DOHH2 (cell line): Measurements from ENCODE around the gene MIB2.

Experiments
- CTCF ChIP-seq: fragments of 200-600 bp; sonication (generic); IDR thresholded peaks from one replicate; pipeline ENCODE4 v1.5.1; 2014; ENCODE audit warnings: antibody characterized with exemption, mild to moderate bottlenecking, low read depth, low read length; ENCODE audit not compliant: poor library complexity, severe bottlenecking
- EZH2phosphoT487 ChIP-seq: fragments of 200-600 bp; sonication (generic); IDR thresholded peaks from 2 replicates; pipeline ENCODE4 v1.6.1; 2017; ENCODE audit warnings: borderline replicate concordance, mild to moderate bottlenecking, antibody characterized with exemption, low read length, moderate library complexity, mixed read lengths

DNA sequence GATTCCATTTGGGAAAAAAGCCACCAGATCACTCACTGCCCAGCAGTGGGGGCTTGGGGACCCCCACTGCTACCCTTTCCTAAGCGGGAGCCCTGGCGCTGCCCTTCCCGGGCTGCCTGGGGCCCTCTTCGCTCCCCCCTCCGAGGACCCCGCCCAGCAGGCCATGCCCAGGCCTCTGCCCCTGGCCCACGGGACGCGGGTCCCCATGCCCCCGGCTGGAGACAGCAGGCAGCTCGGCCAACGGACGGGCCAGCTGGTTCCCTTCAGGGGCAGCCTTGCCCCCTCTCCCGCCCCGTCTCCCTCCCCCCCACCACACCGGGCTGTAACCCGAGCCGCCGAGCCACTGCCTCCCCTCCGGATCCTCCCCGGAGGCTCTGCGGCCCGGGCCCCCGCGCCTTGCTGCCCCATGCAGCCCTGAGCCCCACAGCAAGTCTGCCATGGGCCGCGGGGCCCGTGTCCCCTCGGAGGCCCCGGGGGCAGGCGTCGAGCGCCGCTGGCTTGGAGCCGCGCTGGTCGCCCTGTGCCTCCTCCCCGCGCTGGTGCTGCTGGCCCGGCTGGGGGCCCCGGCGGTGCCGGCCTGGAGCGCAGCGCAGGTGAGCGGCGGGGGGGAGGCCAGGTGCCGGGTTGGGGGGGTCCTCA is 16.6 kb downstream of the MIB2 start, which contains the start of gene MMP23B:
- TF ChIP-seq CTCF (no peak), EZH2phosphoT487 (no peak)
